Calu3 (cell line): ENCODE data around the gene USP20. TPM values are rescaled to one million over a fixed set of nuclear protein-coding genes. Genes with fewer than 3 reads are reported as not detected.

Experiments
- BruUV-seq: library from RNA; stranded (reverse); fragments of 400-500 nt; replicated peaks from 2 replicates; lab custom pipeline; 2021; lab: Mats Ljungman, UMichigan
- CTCF ChIA-PET: fragments of 300-600 bp; sonication (Branson Sonifier 250); formaldehyde crosslinking; loops from one replicate; lab custom pipeline; 2022; ENCODE audit warnings: antibody characterized with exemption; lab: Charles Lee
- DNase-seq: peaks from one replicate; pipeline ENCODE4 v3.0.0; 2022
- H3K27ac Mint-ChIP-seq: one replicate; pipeline ENCODE4 v1.8.0; 2022; ENCODE audit warnings: mixed read lengths; ENCODE audit not compliant: unreplicated experiment
- H3K27me3 Mint-ChIP-seq: one replicate; pipeline ENCODE4 v1.8.0; 2022; ENCODE audit warnings: mixed read lengths; ENCODE audit not compliant: unreplicated experiment
- H3K36me3 Mint-ChIP-seq: one replicate; pipeline ENCODE4 v1.8.0; 2022; ENCODE audit warnings: mild to moderate bottlenecking, moderate library complexity, mixed read lengths; ENCODE audit not compliant: insufficient read depth, unreplicated experiment
- H3K4me1 Mint-ChIP-seq: one replicate; pipeline ENCODE4 v1.8.0; 2022; ENCODE audit warnings: mild to moderate bottlenecking, low read depth, mixed read lengths; ENCODE audit not compliant: unreplicated experiment
- H3K4me3 Mint-ChIP-seq: one replicate; pipeline ENCODE4 v1.8.0; 2022; ENCODE audit warnings: mild to moderate bottlenecking, low read depth, moderate library complexity, mixed read lengths; ENCODE audit not compliant: unreplicated experiment
- H3K9me3 Mint-ChIP-seq: one replicate; pipeline ENCODE4 v1.8.0; 2022; ENCODE audit warnings: low read depth, mixed read lengths; ENCODE audit not compliant: unreplicated experiment
- CTCF ChIP-seq: fragments of 200-600 bp; IDR thresholded peaks from one replicate; pipeline ENCODE4 v1.8.0; 2022; ENCODE audit warnings: antibody characterized with exemption; ENCODE audit not compliant: unreplicated experiment
- intact Hi-C: fragments of 100-400 bp; cut with micrococcal nuclease; formaldehyde crosslinking; loops from one replicate; pipeline ENCODE4 v1.10.0; 2022; ENCODE audit not compliant: unreplicated experiment
- total RNA-seq: library from RNA; stranded (reverse); gene quantifications from 2 replicates; pipeline ENCODE4 v1.2.3, GENCODE V29; 2022

Gene USP20
- total RNA-seq, 1 experiment from 2014 or later: 14.9 TPM

GRCh38 chr9:129828969-129829368 lies 6.3 kb upstream of the USP20 start:
- no peak for DNase-seq
- Mint-ChIP-seq H3K4me3 (no peak overlapping the region), H3K36me3 (peaks cover 20% of the 10 kb centered on the region), H3K9me3 (no peaks in the 10 kb centered on the region), H3K27me3 (no peaks in the 10 kb centered on the region), H3K4me1 (peaks cover 9% of the 10 kb centered on the region), H3K27ac (no peak overlapping the region)
- no peak for TF ChIP-seq CTCF
- no TSS peak for BruUV-seq
- CTCF ChIA-PET: interaction anchor here (0.6 kb wide), 1 partner anchor 27 kb away, joined by 3 read pairs; no protein-coding TSS in a partner anchor
- intact Hi-C loops: no loop called here

GRCh38 chr9:129832982-129833381 lies 2.3 kb upstream of the USP20 start:
- intact Hi-C loops: no loop called here
- no TSS peak for BruUV-seq
- Mint-ChIP-seq H3K4me1 (peaks cover 12% of the 10 kb centered on the region), H3K4me3 (no peak overlapping the region), H3K27me3 (no peaks in the 10 kb centered on the region), H3K9me3 (no peaks in the 10 kb centered on the region), H3K36me3 (peaks cover 30% of the 10 kb centered on the region), H3K27ac (no peak overlapping the region)
- TF ChIP-seq CTCF: no peak
- DNase-seq: no peak
- CTCF ChIA-PET: interaction anchor here (0.7 kb wide), 1 partner anchor 512 kb away, joined by 3 read pairs; no protein-coding TSS in a partner anchor

DNA sequence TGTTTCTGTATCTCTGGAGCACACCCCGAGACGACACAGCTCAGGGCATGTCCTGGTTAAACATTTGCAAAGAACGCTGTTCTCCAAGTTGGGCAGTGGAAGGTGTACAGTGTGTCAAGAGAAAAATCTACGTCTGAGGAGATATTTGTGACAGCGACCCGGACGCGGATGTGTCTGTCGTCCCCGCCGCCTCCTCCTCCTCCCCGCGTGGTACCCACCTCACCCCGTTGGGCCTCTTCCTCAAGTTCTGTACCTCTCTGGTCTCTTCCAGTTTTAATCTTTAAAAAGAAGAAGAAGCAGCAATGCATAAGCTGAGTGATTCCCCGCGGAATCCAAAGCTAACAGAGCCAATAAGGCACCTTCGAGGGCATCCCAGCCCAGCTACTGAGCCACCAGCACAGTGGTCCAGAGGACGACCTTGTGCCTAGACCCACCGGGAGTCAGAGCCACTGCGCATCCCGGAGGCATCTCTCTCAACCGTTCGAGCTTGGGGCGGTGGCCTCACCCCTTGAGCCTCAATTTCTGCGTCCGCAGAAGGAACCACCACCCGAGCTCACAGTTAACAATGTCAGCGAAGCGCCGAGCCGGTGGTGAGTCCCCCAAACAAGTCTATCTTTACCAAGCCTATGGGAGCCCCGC lies 650 bp upstream of the USP20 start:
- H3K9me3 Mint-ChIP-seq: no peaks in the 10 kb centered on the region
- no peak for TF ChIP-seq CTCF
- CTCF ChIA-PET: no interaction called here
- peaks cover 12% of the 10 kb centered on the region for H3K4me1 Mint-ChIP-seq
- no peaks in the 10 kb centered on the region for H3K27me3 Mint-ChIP-seq
- H3K27ac Mint-ChIP-seq: peak overlapping the region; percentile 96
- intact Hi-C loops: no loop called here
- H3K36me3 Mint-ChIP-seq: peaks cover 35% of the 10 kb centered on the region
- peak overlapping the region; percentile 100 for H3K4me3 Mint-ChIP-seq
- DNase-seq: peak; percentile 3
- no TSS peak for BruUV-seq

- intact Hi-C loops: no loop called here
- Mint-ChIP-seq H3K4me1 (peaks cover 12% of the 10 kb centered on the region), H3K36me3 (peaks cover 35% of the 10 kb centered on the region), H3K27me3 (no peaks in the 10 kb centered on the region), H3K9me3 (no peaks in the 10 kb centered on the region), H3K4me3 (peak overlapping the region; percentile 100), H3K27ac (peak overlapping the region; percentile 47)
- peak; percentile 3 for DNase-seq
- BruUV-seq: TSS peak; percentile 61
- TF ChIP-seq CTCF: no peak
- CTCF ChIA-PET: no interaction called here
Observed at GRCh38 chr9:129835860-129836223, 584 bp downstream of the USP20 start.
